HepG2 (cell line): ENCODE results near the gene CNKSR3. TPM values are rescaled to one million over a fixed set of nuclear protein-coding genes. Genes with fewer than 3 reads are reported as not detected.

Experiments
- ETV6 ChIP-seq: sonication (generic); formaldehyde crosslinking; conservative IDR thresholded peaks from 2 replicates; pipeline ENCODE4 v1.4.0; 2020; ENCODE audit warnings: missing genetic modification reagents
- FOXM1 ChIP-seq: sonication (generic); formaldehyde crosslinking; IDR thresholded peaks from 2 replicates; pipeline ENCODE4 v1.5.0; 2020; ENCODE audit warnings: missing genetic modification reagents
- GTF3A ChIP-seq: sonication (generic); formaldehyde crosslinking; conservative IDR thresholded peaks from 2 replicates; pipeline ENCODE4 v1.4.0; 2020; ENCODE audit warnings: mild to moderate bottlenecking, missing genetic modification reagents
- KDM5B ChIP-seq: sonication (generic); formaldehyde crosslinking; IDR thresholded peaks from 2 replicates; pipeline ENCODE4 v1.4.0; 2020; ENCODE audit warnings: missing genetic modification reagents, mild to moderate bottlenecking, borderline replicate concordance
- MTA3 ChIP-seq: sonication (generic); formaldehyde crosslinking; IDR thresholded peaks from 2 replicates; pipeline ENCODE4 v1.4.0; 2020; ENCODE audit warnings: missing genetic modification reagents
- NR3C1 ChIP-seq: sonication (generic); formaldehyde crosslinking; IDR thresholded peaks from 2 replicates; pipeline ENCODE4 v1.4.0; 2020; ENCODE audit warnings: missing genetic modification reagents
- PTBP1 ChIP-seq: fragments of 200-400 bp; formaldehyde crosslinking; IDR thresholded peaks from 2 replicates; pipeline ENCODE4 v1.6.1; 2018; ENCODE audit warnings: low read length, low read depth; ENCODE audit not compliant: poor library complexity, severe bottlenecking
- ZNF207 ChIP-seq: fragments of 450-650 bp; IDR thresholded peaks from 2 replicates; pipeline ENCODE4 v1.6.1; 2016; ENCODE audit warnings: antibody characterized with exemption, borderline replicate concordance
- ZNF367 ChIP-seq: sonication (generic); formaldehyde crosslinking; IDR thresholded peaks from 2 replicates; pipeline ENCODE4 v1.4.0; 2020; ENCODE audit warnings: missing genetic modification reagents, borderline replicate concordance
- polyA plus RNA-seq, 8 experiments: library from polyadenylated mRNA; depleted of rRNA in 3 of 8; stranded (reverse) in 7 of 8; unstranded in 1 of 8; fragments of >200 nt; fragmentation: Illumina TruSeq in 4 of 8; extraction: Trizol in 4 of 8; gene quantifications; 2 replicates each; pipeline versions ENCODE4 v1.2.1 to v1.2.3, GENCODE V29; 2011 to 2016; ENCODE audit warnings: low read depth in 4 of 8, missing spikeins in 1 of 8, mixed read lengths in 1 of 8; ENCODE audit not compliant: insufficient read depth in 1 of 8
- total RNA-seq, 5 experiments: library from RNA; depleted of rRNA; stranded (reverse); fragments of >200 nt; fragmentation: Illumina TruSeq; extraction: Trizol; gene quantifications; 2 replicates each; pipeline ENCODE4 v1.2.3, GENCODE V29; 2016; ENCODE audit warnings: low read depth in 1 of 5
- TF ChIP-seq, protein P1 (sequence below): IDR thresholded peaks from 2 replicates; pipeline ENCODE4 v1.6.1; 2016; ENCODE audit warnings: low read depth, missing genetic modification reagents, missing compliant biosample characterization
- TF ChIP-seq, protein P2 (sequence below): sonication (generic); formaldehyde crosslinking; IDR thresholded peaks from 2 replicates; pipeline ENCODE4 v1.9.0; 2021; ENCODE audit warnings: missing genetic modification reagents, mild to moderate bottlenecking, borderline replicate concordance
- TF ChIP-seq, protein P3 (sequence below): sonication (generic); formaldehyde crosslinking; IDR thresholded peaks from 2 replicates; pipeline ENCODE4 v1.5.0; 2020; ENCODE audit warnings: mild to moderate bottlenecking, missing genetic modification reagents
- TF ChIP-seq, protein P4 (sequence below): IDR thresholded peaks from 2 replicates; pipeline ENCODE4 v1.4.0; 2020; ENCODE audit warnings: mild to moderate bottlenecking, missing genetic modification reagents

CNKSR3 gene
- total and polyA plus RNA-seq, 2 of the 13 experiments (the other 11 are each of a cell fraction or from before 2014, with no cell fraction given), result 9.2 to 38.6 TPM

GRCh38 chr6:154508573-154509375 is 1.7 kb downstream of the CNKSR3 start (continued):
- TF ChIP-seq FOXM1 (CRISPR knock-in tag) (no peak), ZNF367 (CRISPR knock-in tag) (no peak), PTBP1 (no peak), ZNF207 (no peak), GTF3A (0 out of 2 replicates have a peak, but pooled peaks have one; percentile 47), KDM5B (CRISPR knock-in tag) (no peak), MTA3 (CRISPR knock-in tag) (no peak), ETV6 (CRISPR knock-in tag) (no peak), NR3C1 (CRISPR knock-in tag) (no peak)
- TF ChIP-seq, protein P1, sequence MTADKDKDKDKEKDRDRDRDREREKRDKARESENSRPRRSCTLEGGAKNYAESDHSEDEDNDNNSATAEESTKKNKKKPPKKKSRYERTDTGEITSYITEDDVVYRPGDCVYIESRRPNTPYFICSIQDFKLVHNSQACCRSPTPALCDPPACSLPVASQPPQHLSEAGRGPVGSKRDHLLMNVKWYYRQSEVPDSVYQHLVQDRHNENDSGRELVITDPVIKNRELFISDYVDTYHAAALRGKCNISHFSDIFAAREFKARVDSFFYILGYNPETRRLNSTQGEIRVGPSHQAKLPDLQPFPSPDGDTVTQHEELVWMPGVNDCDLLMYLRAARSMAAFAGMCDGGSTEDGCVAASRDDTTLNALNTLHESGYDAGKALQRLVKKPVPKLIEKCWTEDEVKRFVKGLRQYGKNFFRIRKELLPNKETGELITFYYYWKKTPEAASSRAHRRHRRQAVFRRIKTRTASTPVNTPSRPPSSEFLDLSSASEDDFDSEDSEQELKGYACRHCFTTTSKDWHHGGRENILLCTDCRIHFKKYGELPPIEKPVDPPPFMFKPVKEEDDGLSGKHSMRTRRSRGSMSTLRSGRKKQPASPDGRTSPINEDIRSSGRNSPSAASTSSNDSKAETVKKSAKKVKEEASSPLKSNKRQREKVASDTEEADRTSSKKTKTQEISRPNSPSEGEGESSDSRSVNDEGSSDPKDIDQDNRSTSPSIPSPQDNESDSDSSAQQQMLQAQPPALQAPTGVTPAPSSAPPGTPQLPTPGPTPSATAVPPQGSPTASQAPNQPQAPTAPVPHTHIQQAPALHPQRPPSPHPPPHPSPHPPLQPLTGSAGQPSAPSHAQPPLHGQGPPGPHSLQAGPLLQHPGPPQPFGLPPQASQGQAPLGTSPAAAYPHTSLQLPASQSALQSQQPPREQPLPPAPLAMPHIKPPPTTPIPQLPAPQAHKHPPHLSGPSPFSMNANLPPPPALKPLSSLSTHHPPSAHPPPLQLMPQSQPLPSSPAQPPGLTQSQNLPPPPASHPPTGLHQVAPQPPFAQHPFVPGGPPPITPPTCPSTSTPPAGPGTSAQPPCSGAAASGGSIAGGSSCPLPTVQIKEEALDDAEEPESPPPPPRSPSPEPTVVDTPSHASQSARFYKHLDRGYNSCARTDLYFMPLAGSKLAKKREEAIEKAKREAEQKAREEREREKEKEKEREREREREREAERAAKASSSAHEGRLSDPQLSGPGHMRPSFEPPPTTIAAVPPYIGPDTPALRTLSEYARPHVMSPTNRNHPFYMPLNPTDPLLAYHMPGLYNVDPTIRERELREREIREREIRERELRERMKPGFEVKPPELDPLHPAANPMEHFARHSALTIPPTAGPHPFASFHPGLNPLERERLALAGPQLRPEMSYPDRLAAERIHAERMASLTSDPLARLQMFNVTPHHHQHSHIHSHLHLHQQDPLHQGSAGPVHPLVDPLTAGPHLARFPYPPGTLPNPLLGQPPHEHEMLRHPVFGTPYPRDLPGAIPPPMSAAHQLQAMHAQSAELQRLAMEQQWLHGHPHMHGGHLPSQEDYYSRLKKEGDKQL (CRISPR knock-in tag), result no peak; the same call in 1 of the 2 replicates
- TF ChIP-seq, protein P2, sequence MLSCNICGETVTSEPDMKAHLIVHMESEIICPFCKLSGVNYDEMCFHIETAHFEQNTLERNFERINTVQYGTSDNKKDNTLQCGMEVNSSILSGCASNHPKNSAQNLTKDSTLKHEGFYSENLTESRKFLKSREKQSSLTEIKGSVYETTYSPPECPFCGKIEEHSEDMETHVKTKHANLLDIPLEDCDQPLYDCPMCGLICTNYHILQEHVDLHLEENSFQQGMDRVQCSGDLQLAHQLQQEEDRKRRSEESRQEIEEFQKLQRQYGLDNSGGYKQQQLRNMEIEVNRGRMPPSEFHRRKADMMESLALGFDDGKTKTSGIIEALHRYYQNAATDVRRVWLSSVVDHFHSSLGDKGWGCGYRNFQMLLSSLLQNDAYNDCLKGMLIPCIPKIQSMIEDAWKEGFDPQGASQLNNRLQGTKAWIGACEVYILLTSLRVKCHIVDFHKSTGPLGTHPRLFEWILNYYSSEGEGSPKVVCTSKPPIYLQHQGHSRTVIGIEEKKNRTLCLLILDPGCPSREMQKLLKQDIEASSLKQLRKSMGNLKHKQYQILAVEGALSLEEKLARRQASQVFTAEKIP, result no peak
- TF ChIP-seq, protein P3, sequence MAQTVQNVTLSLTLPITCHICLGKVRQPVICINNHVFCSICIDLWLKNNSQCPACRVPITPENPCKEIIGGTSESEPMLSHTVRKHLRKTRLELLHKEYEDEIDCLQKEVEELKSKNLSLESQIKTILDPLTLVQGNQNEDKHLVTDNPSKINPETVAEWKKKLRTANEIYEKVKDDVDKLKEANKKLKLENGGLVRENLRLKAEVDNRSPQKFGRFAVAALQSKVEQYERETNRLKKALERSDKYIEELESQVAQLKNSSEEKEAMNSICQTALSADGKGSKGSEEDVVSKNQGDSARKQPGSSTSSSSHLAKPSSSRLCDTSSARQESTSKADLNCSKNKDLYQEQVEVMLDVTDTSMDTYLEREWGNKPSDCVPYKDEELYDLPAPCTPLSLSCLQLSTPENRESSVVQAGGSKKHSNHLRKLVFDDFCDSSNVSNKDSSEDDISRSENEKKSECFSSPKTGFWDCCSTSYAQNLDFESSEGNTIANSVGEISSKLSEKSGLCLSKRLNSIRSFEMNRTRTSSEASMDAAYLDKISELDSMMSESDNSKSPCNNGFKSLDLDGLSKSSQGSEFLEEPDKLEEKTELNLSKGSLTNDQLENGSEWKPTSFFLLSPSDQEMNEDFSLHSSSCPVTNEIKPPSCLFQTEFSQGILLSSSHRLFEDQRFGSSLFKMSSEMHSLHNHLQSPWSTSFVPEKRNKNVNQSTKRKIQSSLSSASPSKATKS, result no peak
- TF ChIP-seq, protein P4, sequence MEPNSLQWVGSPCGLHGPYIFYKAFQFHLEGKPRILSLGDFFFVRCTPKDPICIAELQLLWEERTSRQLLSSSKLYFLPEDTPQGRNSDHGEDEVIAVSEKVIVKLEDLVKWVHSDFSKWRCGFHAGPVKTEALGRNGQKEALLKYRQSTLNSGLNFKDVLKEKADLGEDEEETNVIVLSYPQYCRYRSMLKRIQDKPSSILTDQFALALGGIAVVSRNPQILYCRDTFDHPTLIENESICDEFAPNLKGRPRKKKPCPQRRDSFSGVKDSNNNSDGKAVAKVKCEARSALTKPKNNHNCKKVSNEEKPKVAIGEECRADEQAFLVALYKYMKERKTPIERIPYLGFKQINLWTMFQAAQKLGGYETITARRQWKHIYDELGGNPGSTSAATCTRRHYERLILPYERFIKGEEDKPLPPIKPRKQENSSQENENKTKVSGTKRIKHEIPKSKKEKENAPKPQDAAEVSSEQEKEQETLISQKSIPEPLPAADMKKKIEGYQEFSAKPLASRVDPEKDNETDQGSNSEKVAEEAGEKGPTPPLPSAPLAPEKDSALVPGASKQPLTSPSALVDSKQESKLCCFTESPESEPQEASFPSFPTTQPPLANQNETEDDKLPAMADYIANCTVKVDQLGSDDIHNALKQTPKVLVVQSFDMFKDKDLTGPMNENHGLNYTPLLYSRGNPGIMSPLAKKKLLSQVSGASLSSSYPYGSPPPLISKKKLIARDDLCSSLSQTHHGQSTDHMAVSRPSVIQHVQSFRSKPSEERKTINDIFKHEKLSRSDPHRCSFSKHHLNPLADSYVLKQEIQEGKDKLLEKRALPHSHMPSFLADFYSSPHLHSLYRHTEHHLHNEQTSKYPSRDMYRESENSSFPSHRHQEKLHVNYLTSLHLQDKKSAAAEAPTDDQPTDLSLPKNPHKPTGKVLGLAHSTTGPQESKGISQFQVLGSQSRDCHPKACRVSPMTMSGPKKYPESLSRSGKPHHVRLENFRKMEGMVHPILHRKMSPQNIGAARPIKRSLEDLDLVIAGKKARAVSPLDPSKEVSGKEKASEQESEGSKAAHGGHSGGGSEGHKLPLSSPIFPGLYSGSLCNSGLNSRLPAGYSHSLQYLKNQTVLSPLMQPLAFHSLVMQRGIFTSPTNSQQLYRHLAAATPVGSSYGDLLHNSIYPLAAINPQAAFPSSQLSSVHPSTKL, result peak; percentile 82
